Thoracic aorta (tissue), 2 donors: ENCODE data around the gene ECE2. TPM values are rescaled to one million over a fixed set of nuclear protein-coding genes. Genes with fewer than 3 reads are reported as not detected.

Experiments
- ATAC-seq: fragments of 150-250 bp; one replicate; pipeline ENCODE4 v1.8.0; 2017; ENCODE audit warnings: low read depth; ENCODE audit not compliant: insufficient number of reproducible peaks, low FRiP score
- DNase-seq: peaks from one replicate; pipeline ENCODE4 v3.0.0-alpha.2; 2020; ENCODE audit warnings: low spot score
- H3K27ac ChIP-seq, 2 donors: fragments of 200-600 bp; sonication (generic); 1 replicate in 1 of 2; 2 replicates in 1 of 2; pipeline ENCODE4 v1.5.1; 2016; ENCODE audit warnings: mild to moderate bottlenecking in 2 of 2, moderate library complexity in 2 of 2
- H3K27me3 ChIP-seq: fragments of 200-600 bp; sonication (generic); replicated peaks from 2 replicates; pipeline ENCODE4 v1.6.0; 2016; ENCODE audit warnings: mild to moderate bottlenecking; ENCODE audit not compliant: insufficient read depth
- H3K36me3 ChIP-seq: fragments of 200-600 bp; sonication (generic); one replicate; pipeline ENCODE4 v1.5.1; 2016
- H3K4me1 ChIP-seq, 2 donors: fragments of 200-600 bp; sonication (generic); 1 replicate in 1 of 2; 2 replicates in 1 of 2; pipeline versions ENCODE4 v1.5.1 to v1.6.0; 2016; ENCODE audit warnings: low read depth in 2 of 2, mild to moderate bottlenecking in 1 of 2; ENCODE audit not compliant: control insufficient read depth in 1 of 2
- H3K4me3 ChIP-seq: fragments of 200-600 bp; sonication (generic); 2 replicates; pipeline ENCODE4 v1.5.1; 2016; ENCODE audit warnings: mild to moderate bottlenecking
- H3K9me3 ChIP-seq: fragments of 200-600 bp; sonication (generic); 2 replicates; pipeline ENCODE4 v1.5.1; 2016
- total RNA-seq, 2 donors: library from RNA; depleted of rRNA; stranded (reverse); fragments of >200 nt; gene quantifications; one replicate each; pipeline versions ENCODE4 v1.1.0 to v1.2.3, GENCODE V29; 2016
- TF ChIP-seq, protein P1 (sequence below): fragments of 200-600 bp; sonication (generic); IDR thresholded peaks from one replicate; pipeline ENCODE4 v1.5.1; 2019; ENCODE audit warnings: antibody characterized with exemption

ECE2 gene
- total RNA-seq, 2 donors from 2014 or later = not detected

DNA sequence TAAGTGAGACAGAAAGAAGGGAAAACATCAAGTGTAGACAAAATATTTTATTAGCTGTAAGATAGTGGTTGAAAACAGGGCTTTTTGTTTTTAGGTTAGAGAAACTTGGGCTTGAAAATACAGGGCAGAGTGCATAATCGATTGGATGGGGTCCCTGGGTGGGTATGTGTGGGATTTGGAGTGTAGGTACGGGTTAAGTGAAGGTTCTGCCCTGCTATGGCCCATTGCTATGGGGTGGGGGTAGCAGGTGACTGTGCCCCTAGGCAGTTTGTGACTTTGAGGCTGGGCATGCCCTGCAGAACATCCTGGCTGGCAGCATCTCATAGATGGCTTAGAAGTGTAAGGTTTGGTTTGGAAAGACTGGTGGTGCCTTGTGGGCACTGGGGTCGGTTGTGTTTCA is 57.9 kb downstream of the ECE2 start:
- Histone ChIP-seq H3K27ac (peak overlapping the region; percentile 3 to 94), H3K27me3 (no peaks in the 10 kb centered on the region), H3K4me1 (peaks cover 11 to 28% of the 10 kb centered on the region in 2 donors), H3K36me3 (peaks cover 50% of the 10 kb centered on the region), H3K4me3 (no peak overlapping the region), H3K9me3 (no peaks in the 10 kb centered on the region)
- TF ChIP-seq, protein P1, sequence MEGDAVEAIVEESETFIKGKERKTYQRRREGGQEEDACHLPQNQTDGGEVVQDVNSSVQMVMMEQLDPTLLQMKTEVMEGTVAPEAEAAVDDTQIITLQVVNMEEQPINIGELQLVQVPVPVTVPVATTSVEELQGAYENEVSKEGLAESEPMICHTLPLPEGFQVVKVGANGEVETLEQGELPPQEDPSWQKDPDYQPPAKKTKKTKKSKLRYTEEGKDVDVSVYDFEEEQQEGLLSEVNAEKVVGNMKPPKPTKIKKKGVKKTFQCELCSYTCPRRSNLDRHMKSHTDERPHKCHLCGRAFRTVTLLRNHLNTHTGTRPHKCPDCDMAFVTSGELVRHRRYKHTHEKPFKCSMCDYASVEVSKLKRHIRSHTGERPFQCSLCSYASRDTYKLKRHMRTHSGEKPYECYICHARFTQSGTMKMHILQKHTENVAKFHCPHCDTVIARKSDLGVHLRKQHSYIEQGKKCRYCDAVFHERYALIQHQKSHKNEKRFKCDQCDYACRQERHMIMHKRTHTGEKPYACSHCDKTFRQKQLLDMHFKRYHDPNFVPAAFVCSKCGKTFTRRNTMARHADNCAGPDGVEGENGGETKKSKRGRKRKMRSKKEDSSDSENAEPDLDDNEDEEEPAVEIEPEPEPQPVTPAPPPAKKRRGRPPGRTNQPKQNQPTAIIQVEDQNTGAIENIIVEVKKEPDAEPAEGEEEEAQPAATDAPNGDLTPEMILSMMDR = no peak
- DNase-seq (no peak), ATAC-seq (no peak)

DNA sequence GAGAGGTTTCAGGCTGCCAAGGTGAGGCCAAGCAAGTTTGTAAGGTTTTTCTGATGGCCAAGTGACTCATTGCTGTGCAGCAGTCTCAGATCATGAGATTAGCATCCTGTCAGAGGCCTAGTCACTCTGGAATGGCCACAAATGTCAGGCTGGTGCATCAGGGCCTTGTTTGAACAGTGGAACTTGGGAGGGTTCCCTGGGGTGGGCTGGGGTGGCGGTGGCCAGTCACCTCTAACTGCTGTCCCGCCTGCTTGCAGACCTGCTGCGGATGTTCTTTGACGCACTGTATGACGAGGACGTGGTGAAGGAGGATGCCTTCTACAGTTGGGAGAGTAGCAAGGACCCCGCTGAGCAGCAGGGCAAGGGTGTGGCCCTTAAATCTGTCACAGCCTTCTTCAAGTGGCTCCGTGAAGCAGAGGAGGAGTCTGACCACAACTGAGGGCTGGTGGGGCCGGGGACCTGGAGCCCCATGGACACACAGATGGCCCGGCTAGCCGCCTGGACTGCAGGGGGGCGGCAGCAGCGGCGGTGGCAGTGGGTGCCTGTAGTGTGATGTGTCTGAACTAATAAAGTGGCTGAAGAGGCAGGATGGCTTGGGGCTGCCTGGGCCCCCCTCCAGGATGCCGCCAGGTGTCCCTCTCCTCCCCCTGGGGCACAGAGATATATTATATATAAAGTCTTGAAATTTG is 58.8 kb downstream of the ECE2 start:
- H3K9me3 ChIP-seq = no peaks in the 10 kb centered on the region
- H3K27ac ChIP-seq = peak overlapping the region; percentile 92 to 94
- H3K4me1 ChIP-seq = peaks cover 15 to 37% of the 10 kb centered on the region in 2 donors
- DNase-seq = no peak
- H3K27me3 ChIP-seq = no peaks in the 10 kb centered on the region
- H3K36me3 ChIP-seq = peaks cover 40% of the 10 kb centered on the region
- no peak overlapping the region for H3K4me3 ChIP-seq
- TF ChIP-seq, protein P1 = no peak
- no peak for ATAC-seq

DNA sequence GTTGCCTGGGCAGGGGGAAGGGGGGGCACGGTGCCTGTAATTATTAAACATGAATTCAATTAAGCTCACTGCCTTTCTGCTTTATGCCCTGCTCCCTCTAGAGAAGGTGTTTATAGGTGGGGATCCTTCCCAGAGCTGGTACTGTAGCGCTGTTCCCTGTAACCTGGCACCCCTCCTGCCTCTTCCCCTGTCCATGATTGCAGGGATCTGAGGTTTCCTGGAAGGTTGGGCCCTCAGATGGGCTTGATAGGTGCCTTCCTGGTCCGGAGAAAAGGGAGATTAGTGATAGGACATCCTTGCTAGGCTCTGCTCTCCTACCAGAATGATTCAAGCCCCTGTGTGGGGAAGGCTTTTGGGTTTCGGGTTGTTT is 59.5 kb downstream of the ECE2 start:
- Histone ChIP-seq H3K27ac (peak overlapping the region; percentile 92 to 94), H3K9me3 (no peaks in the 10 kb centered on the region), H3K36me3 (peaks cover 34% of the 10 kb centered on the region), H3K4me1 (peaks cover 16 to 43% of the 10 kb centered on the region in 2 donors), H3K4me3 (peak overlapping the region; percentile 93), H3K27me3 (no peaks in the 10 kb centered on the region)
- TF ChIP-seq, protein P1 = no peak
- DNase-seq (no peak), ATAC-seq (no peak)

DNA sequence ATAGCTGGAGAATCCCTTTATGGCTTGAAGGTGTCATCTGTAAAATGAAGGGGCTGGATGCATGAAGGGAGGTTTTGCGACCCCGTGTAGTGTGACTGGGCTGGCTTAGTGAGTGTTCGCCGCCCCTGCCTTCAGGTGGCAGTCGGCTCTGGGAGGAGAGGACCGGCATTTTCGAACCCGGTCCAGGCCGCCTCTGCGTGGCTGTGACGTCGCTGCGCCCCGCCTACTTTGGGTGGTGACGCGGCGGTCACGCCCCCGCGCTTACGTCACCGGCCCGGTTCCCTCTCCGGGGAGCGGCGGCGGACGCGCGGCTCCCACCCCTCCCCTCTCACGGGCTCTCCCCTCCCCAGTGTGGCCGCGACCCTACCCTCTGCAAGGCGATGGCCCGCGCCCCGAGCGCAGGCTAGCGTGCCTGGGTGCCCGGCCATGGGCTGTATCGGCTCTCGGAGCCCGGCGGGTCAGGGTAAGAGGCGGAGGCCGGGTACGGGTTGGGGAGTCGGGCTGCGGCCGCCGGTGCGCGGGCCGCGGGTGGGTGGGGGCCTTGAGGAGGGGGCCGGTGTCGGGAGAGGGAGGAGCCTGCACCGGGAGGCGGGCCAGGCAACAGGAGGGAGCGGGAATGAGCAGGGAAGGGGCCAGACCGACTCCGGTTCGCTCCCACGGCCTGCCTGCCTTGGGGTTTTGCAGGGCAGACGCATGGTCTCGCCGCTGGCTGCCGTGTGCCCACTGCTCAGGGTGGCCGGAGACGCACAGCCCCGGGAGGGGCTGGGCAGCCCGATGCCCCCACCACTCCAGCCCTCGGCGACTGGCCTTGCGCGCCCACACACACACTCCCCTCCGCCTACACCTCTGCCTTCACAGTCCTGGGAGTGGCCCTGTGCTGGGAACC is 60.1 kb downstream of the ECE2 start:
- H3K36me3 ChIP-seq = peaks cover 30% of the 10 kb centered on the region

More for the DNA sequence above, 60.1 kb downstream of the ECE2 start:
- no peaks in the 10 kb centered on the region for H3K27me3 ChIP-seq
- peak; percentile 38 for DNase-seq
- peak overlapping the region; percentile 92 to 94 for H3K27ac ChIP-seq
- ATAC-seq = no peak
- TF ChIP-seq, protein P1 = no peak
- no peaks in the 10 kb centered on the region for H3K9me3 ChIP-seq
- H3K4me3 ChIP-seq = peak overlapping the region; percentile 93
- peaks cover 16 to 43% of the 10 kb centered on the region in 2 donors for H3K4me1 ChIP-seq
